Right atrium auricular region (tissue), 2 donors: ENCODE measurements around the gene HTATIP2. TPM values are rescaled to one million over a fixed set of nuclear protein-coding genes. Genes with fewer than 3 reads are reported as not detected.
"Not testable (repeated sequence)": the region's sequence is repeated elsewhere in the genome, so short reads cannot be mapped to it uniquely, and the experiment has no call there.

Source experiments
- DNase-seq: peaks from one replicate; pipeline ENCODE4 v3.0.0-alpha.2; 2019; ENCODE audit warnings: low spot score
- H3K27ac ChIP-seq, 2 donors: fragments of 200-600 bp; sonication (generic); 1 replicate in 1 of 2; 2 replicates in 1 of 2; pipeline ENCODE4 v1.5.1; 2016 to 2019
- H3K27me3 ChIP-seq, 2 donors: fragments of 200-600 bp; sonication (generic); one replicate each; pipeline versions ENCODE4 v1.5.1 to v1.6.0; 2017 to 2019
- H3K36me3 ChIP-seq: fragments of 200-600 bp; sonication (generic); one replicate; pipeline ENCODE4 v1.5.1; 2016
- H3K4me1 ChIP-seq, 2 donors: fragments of 200-600 bp; sonication (generic); one replicate each; pipeline versions ENCODE4 v1.5.1 to v1.6.0; 2017 to 2019
- H3K4me3 ChIP-seq, 2 donors: fragments of 200-600 bp; sonication (generic); 1 replicate in 1 of 2; 2 replicates in 1 of 2; pipeline ENCODE4 v1.5.1; 2017 to 2019; ENCODE audit warnings: mild to moderate bottlenecking in 1 of 2, moderate library complexity in 1 of 2
- H3K9me3 ChIP-seq, 2 donors: fragments of 200-600 bp; sonication (generic); one replicate each; pipeline ENCODE4 v1.5.1; 2019
- CTCF ChIP-seq, 2 donors: fragments of 200-600 bp; sonication (generic); IDR thresholded peaks; one replicate each; pipeline ENCODE4 v1.5.1; 2019; ENCODE audit warnings: antibody characterized with exemption in 2 of 2
- total RNA-seq, 2 donors: library from RNA; depleted of rRNA; stranded (reverse); fragments of >200 nt; gene quantifications; one replicate each; pipeline ENCODE4 v1.1.0, GENCODE V29; 2016

The HTATIP2 gene
- total RNA-seq, 2 donors from 2014 or later: 19.5 to 20.8 TPM

GRCh38 chr11:20373147-20373546, 9.6 kb downstream of the HTATIP2 start:
- no peaks in the 10 kb centered on the region for H3K27me3 ChIP-seq
- DNase-seq: no peak
- no peak overlapping the region for H3K4me3 ChIP-seq
- H3K4me1 ChIP-seq: no peaks in the 10 kb centered on the region
- no peaks in the 10 kb centered on the region for H3K9me3 ChIP-seq
- H3K36me3 ChIP-seq: peaks cover 16% of the 10 kb centered on the region
- H3K27ac ChIP-seq: no peak overlapping the region
- no peak for TF ChIP-seq CTCF (IDR thresholded peaks at IDR 0.05)

- Histone ChIP-seq H3K27me3 (no peaks in the 10 kb centered on the region), H3K36me3 (peaks cover 21% of the 10 kb centered on the region), H3K4me3 (no peak overlapping the region), H3K27ac (no peak overlapping the region), H3K9me3 (no peaks in the 10 kb centered on the region), H3K4me1 (no peaks in the 10 kb centered on the region)
- no peak for TF ChIP-seq CTCF (IDR thresholded peaks at IDR 0.05)
- DNase-seq: no peak
Measured at GRCh38 chr11:20373568-20374209, 10.2 kb downstream of the HTATIP2 start.

GRCh38 chr11:20374741-20375300, 11.3 kb downstream of the HTATIP2 start:
- H3K36me3 ChIP-seq: peaks cover 33% of the 10 kb centered on the region
- TF ChIP-seq CTCF (IDR thresholded peaks at IDR 0.05): no peak

GRCh38 chr11:20376162-20376730, 12.7 kb downstream of the HTATIP2 start:
- H3K27ac ChIP-seq: no peak overlapping the region
- H3K36me3 ChIP-seq: peaks cover 33% of the 10 kb centered on the region
- H3K4me3 ChIP-seq: no peak overlapping the region
- DNase-seq: no peak
- TF ChIP-seq CTCF (IDR thresholded peaks at IDR 0.05): no peak
- no peaks in the 10 kb centered on the region for H3K9me3 ChIP-seq
- H3K27me3 ChIP-seq: no peaks in the 10 kb centered on the region
- H3K4me1 ChIP-seq: no peaks in the 10 kb centered on the region

More at GRCh38 chr11:20374741-20375300, 11.3 kb downstream of the HTATIP2 start:
- H3K4me1 ChIP-seq: no peaks in the 10 kb centered on the region
- H3K27ac ChIP-seq: no peak overlapping the region
- H3K9me3 ChIP-seq: no peaks in the 10 kb centered on the region
- no peak for DNase-seq
- no peak overlapping the region for H3K4me3 ChIP-seq
- no peaks in the 10 kb centered on the region for H3K27me3 ChIP-seq

GRCh38 chr11:20385996-20386395, 22.5 kb downstream of the HTATIP2 start:
- not testable (repeated sequence) for H3K27ac ChIP-seq, H3K4me3 ChIP-seq, H3K4me1 ChIP-seq, H3K27me3 ChIP-seq, DNase-seq, H3K9me3 ChIP-seq
- peaks cover 15% of the 10 kb centered on the region for H3K36me3 ChIP-seq

GRCh38 chr11:20387261-20388095, 24.0 kb downstream of the HTATIP2 start, which contains the start of gene PRMT3:
PRMT3 (plus strand) TSS chr11:20387716; CDS start chr11:20387747, 31 bp downstream.
- Histone ChIP-seq H3K27me3 (no peaks in the 10 kb centered on the region), H3K9me3 (no peaks in the 10 kb centered on the region), H3K36me3 (peaks cover 10% of the 10 kb centered on the region), H3K27ac (peak within 1 kb of the TSS; percentile 96 to 97), H3K4me3 (peak within 1 kb of the TSS; percentile 85 to 88), H3K4me1 (peaks cover 0 to 9% of the 10 kb centered on the region in 2 donors)
- DNase-seq: peak; percentile 94
- TF ChIP-seq CTCF (IDR thresholded peaks at IDR 0.05): peak in 1 of 2 donors; percentile 58
